K562 (cell line): ENCODE data around the gene DYRK1A. TPM values are rescaled to one million over a fixed set of nuclear protein-coding genes. Genes with fewer than 3 reads are reported as not detected.

Experiments
- ATAC-seq: fragments of 200-7000 bp; cut with Tn5 transposase; 3 replicates; pipeline ENCODE4 v1.9.1; 2020; ENCODE audit warnings: moderate library complexity
- BruUV-seq: library from RNA; stranded (reverse); fragments of 400-500 nt; replicated peaks from 2 replicates; lab custom pipeline; 2021; lab: Mats Ljungman, UMichigan
- CTCF ChIA-PET: fragments of 300-600 bp; formaldehyde crosslinking; extraction: SDS; loops from one replicate; lab custom pipeline; 2021; ENCODE audit warnings: low intra/inter-chr PET ratio; lab: Yijun Ruan, JAX
- POLR2A ChIA-PET: fragments of 300-600, 350-650 bp; sonication (Branson Sonifier 250); formaldehyde crosslinking; extraction: SDS; loops from one replicate; lab custom pipeline; 2021; ENCODE audit warnings: antibody characterized with exemption, inconsistent platforms; lab: Yijun Ruan, JAX
- DNase-seq, 4 experiments: peaks; one replicate each; pipeline versions ENCODE4 v3.0.0 to v3.0.0-alpha.2; 2011 to 2018; ENCODE audit warnings: low spot score in 3 of 4, mixed read lengths in 3 of 4; ENCODE audit errors: extremely low read depth in 1 of 4
- FAIRE-seq: peaks from 2 replicates; lab custom pipeline; 2011; peaks lifted over from hg19 to GRCh38; lab: Jason Lieb, UNC
- H2AFZ ChIP-seq: 2 replicates; pipeline ENCODE4 v1.6.0; 2011; ENCODE audit warnings: low read depth, low read length, control low read depth, inconsistent platforms
- H3K27ac ChIP-seq: fragments of 200-600 bp; 3 replicates; pipeline ENCODE4 v1.8.0; 2011; ENCODE audit warnings: low read depth, mild to moderate bottlenecking, control low read depth, inconsistent platforms, low read length, moderate library complexity, mixed read lengths; ENCODE audit errors: extremely low read depth
- H3K27me3 ChIP-seq, 2 experiments: fragments of 300-600 bp in 1 of 2; 2 replicates in 1 of 2; 3 replicates in 1 of 2; pipeline versions ENCODE4 v1.6.0 to v1.8.0; 2011; ENCODE audit warnings: inconsistent platforms in 2 of 2, low read length in 2 of 2, mild to moderate bottlenecking in 1 of 2, mixed read lengths in 1 of 2, moderate library complexity in 1 of 2; ENCODE audit not compliant: control insufficient read depth in 2 of 2, insufficient read depth in 2 of 2
- H3K36me3 ChIP-seq: fragments of 300-600 bp; 3 replicates; pipeline ENCODE4 v1.8.0; 2011; ENCODE audit warnings: mild to moderate bottlenecking, low read length, inconsistent platforms; ENCODE audit not compliant: control insufficient read depth, insufficient read depth
- H3K4me1 ChIP-seq, 2 experiments: fragments of 200-600 bp in 1 of 2; replicated peaks in 1 of 2; 2 replicates in 1 of 2; 3 replicates in 1 of 2; pipeline versions ENCODE4 v1.5.1 to v1.8.0; 2011; ENCODE audit warnings: inconsistent platforms in 2 of 2, low read length in 2 of 2, mild to moderate bottlenecking in 1 of 2, mixed read lengths in 1 of 2, moderate library complexity in 1 of 2; ENCODE audit not compliant: control insufficient read depth in 2 of 2, insufficient read depth in 2 of 2
- H3K4me2 ChIP-seq: 2 replicates; pipeline ENCODE4 v1.6.1; 2011; ENCODE audit warnings: low read length, control low read depth, inconsistent platforms, mixed read lengths; ENCODE audit not compliant: insufficient read depth
- H3K4me3 ChIP-seq: fragments of 200-600 bp; sonication (generic), shearing (Covaris generic); 2 replicates; pipeline ENCODE4 v1.5.1; 2016; ENCODE audit warnings: control low read depth, inconsistent platforms
- H3K79me2 ChIP-seq: fragments of 200-600 bp; 3 replicates; pipeline ENCODE4 v1.8.0; 2011; ENCODE audit warnings: low read length, inconsistent platforms; ENCODE audit not compliant: control insufficient read depth, insufficient read depth
- H3K9ac ChIP-seq, 2 experiments: 2 replicates each; pipeline versions ENCODE4 v1.6.0 to v1.6.1; 2011; ENCODE audit warnings: low read depth in 2 of 2, low read length in 2 of 2, control low read depth in 1 of 2, inconsistent platforms in 1 of 2, mild to moderate bottlenecking in 1 of 2, mixed read lengths in 1 of 2; ENCODE audit not compliant: insufficient read depth in 1 of 2
- H3K9me1 ChIP-seq: one replicate; pipeline ENCODE4 v1.6.0; 2011; ENCODE audit warnings: inconsistent platforms, mild to moderate bottlenecking, low read length, moderate library complexity; ENCODE audit not compliant: control insufficient read depth, insufficient read depth
- H3K9me3 ChIP-seq: replicated peaks from 2 replicates; pipeline ENCODE4 v1.5.1; 2011; ENCODE audit warnings: low read depth, low read length, inconsistent platforms; ENCODE audit not compliant: control insufficient read depth, insufficient read depth
- H4K20me1 ChIP-seq: replicated peaks from 2 replicates; pipeline ENCODE4 v1.6.1; 2011; ENCODE audit warnings: low read length, inconsistent platforms, mixed read lengths; ENCODE audit not compliant: control insufficient read depth, insufficient read depth
- BACH1 ChIP-seq: fragments of 200-800 bp; sonication (Bioruptor generic); IDR thresholded peaks from 2 replicates; pipeline ENCODE4 v1.6.1; 2016; ENCODE audit warnings: missing genetic modification characterization, missing compliant biosample characterization
- BCOR ChIP-seq: fragments of 450-650 bp; IDR thresholded peaks from 2 replicates; pipeline ENCODE4 v1.6.1; 2016
- RBM25 ChIP-seq: fragments of 200-400 bp; formaldehyde crosslinking; IDR thresholded peaks from 2 replicates; pipeline ENCODE4 v1.6.1; 2018; ENCODE audit warnings: low read length, low read depth, moderate library complexity; ENCODE audit not compliant: severe bottlenecking
- TRIM25 ChIP-seq: fragments of 450-650 bp; IDR thresholded peaks from 2 replicates; pipeline ENCODE4 v1.7.0; 2016; ENCODE audit warnings: borderline replicate concordance
- USF1 ChIP-seq: sonication (generic); formaldehyde crosslinking; IDR thresholded peaks from 2 replicates; pipeline ENCODE4 v1.9.0; 2022; ENCODE audit warnings: mild to moderate bottlenecking, missing genetic modification reagents
- ZNF121 ChIP-seq: sonication (generic); formaldehyde crosslinking; conservative IDR thresholded peaks from 2 replicates; pipeline ENCODE4 v1.8.0; 2022; ENCODE audit warnings: missing genetic modification reagents
- ZNF407 ChIP-seq: fragments of 450-650 bp; IDR thresholded peaks from 2 replicates; pipeline ENCODE4 v1.6.1; 2016; ENCODE audit warnings: low read depth
- ZNF512 ChIP-seq: IDR thresholded peaks from 2 replicates; pipeline ENCODE4 v1.6.1; 2016; ENCODE audit warnings: missing genetic modification characterization, missing compliant biosample characterization
- WGBS: fragments of 100-300 bp; shearing (Covaris generic); methylation state at CpG from one replicate; pipeline ENCODE4 v1.1.6; 2016; ENCODE audit warnings: low coverage, mixed read lengths; ENCODE audit not compliant: insufficient coverage; ENCODE audit errors: missing lambda C conversion rate; 5-methylcytosine and 5-hydroxymethylcytosine counted together
- in situ Hi-C: fragments of 300-500 bp; cut with MboI; formaldehyde crosslinking; loops from 4 replicates; pipeline ENCODE4 v1.15.0; 2018; ENCODE audit warnings: inconsistent platforms, mixed read lengths
- intact Hi-C: fragments of 100-400 bp; cut with micrococcal nuclease; formaldehyde crosslinking; loops from 2 replicates; pipeline ENCODE4 v1.14.2; 2022
- polyA plus RNA-seq, 8 experiments: library from polyadenylated mRNA; depleted of rRNA in 4 of 8; stranded (reverse) in 5 of 8; unstranded in 3 of 8; fragments of >200 nt; fragmentation: Nextera tagmentation in 2 of 8; fragmentation: Illumina TruSeq in 1 of 8; extraction: Ambion mirVana in 2 of 8; extraction: Trizol in 1 of 8; gene quantifications; 2 replicates each; pipeline versions ENCODE4 v1.2.1 to v1.2.3, GENCODE V29; 2011 to 2014; ENCODE audit warnings: inconsistent platforms in 1 of 8, missing spikeins in 1 of 8
- total RNA-seq, 7 experiments: library from RNA; depleted of rRNA in 6 of 7; stranded (reverse); fragments of >200 nt in 6 of 7; fragmentation: Illumina TruSeq in 2 of 7; extraction: Trizol in 2 of 7; gene quantifications; 2 replicates each; pipeline versions ENCODE4 v1.2.1 to v1.2.3, GENCODE V29; 2011 to 2021; ENCODE audit warnings: low replicate concordance in 1 of 7

The DYRK1A gene
- total and polyA plus RNA-seq, 9 of the 15 experiments (the other 6 are each of a cell fraction or from before 2014, with no cell fraction given) = 3.7 to 64.8 (median 42.3) TPM

GRCh38 chr21:37337179-37337578 lies 29.4 kb upstream of the DYRK1A start:
- Histone ChIP-seq H3K79me2 (no peaks in the 10 kb centered on the region), H3K4me1 (peaks cover 0 to 19% of the 10 kb centered on the region in 2 experiments; a peak in 4 of 5 replicates), H4K20me1 (no peaks in the 10 kb centered on the region), H3K9me3 (no peaks in the 10 kb centered on the region), H2AFZ (no peak overlapping the region), H3K27me3 (no peaks in the 10 kb centered on the region), H3K36me3 (no peaks in the 10 kb centered on the region), H3K9ac (no peak overlapping the region), H3K9me1 (no peaks in the 10 kb centered on the region), H3K4me3 (no peak overlapping the region)
- intact Hi-C loops (no loop called here), in situ Hi-C loops (no loop called here)
- ChIA-PET POLR2A (no interaction called here), CTCF (no interaction called here)
- ATAC-seq (no peak), FAIRE-seq (no peak)
- no TSS peak for BruUV-seq
- WGBS = 89% methylated on average over 4 of the region's 4 CpGs
- TF ChIP-seq BCOR (peak; percentile 76), ZNF121 (CRISPR knock-in tag) (peak; percentile 94), USF1 (CRISPR knock-in tag) (no peak), ZNF407 (no peak), ZNF512 (tag) (peak; percentile 61; the same call in 1 of the 2 replicates), BACH1 (tag) (no peak), RBM25 (peak; percentile 22), TRIM25 (no peak)
- TF ChIP-seq, all 486 proteins: peak for 4
- H3K4me2 ChIP-seq = no peak overlapping the region
- H3K27ac ChIP-seq = no peak overlapping the region
- DNase-seq = no peak
